SKM-1 (cell line): ENCODE results near the gene KLHL33.
A peak's percentile ranks its signal among the peaks of the same experiment; 100 is the strongest.
"Not testable (repeated sequence)": the region's sequence is repeated elsewhere in the genome, so short reads cannot be mapped to it uniquely, and the experiment has no call there.

ENCODE experiments used
- DNase-seq: peaks from one replicate; lab custom pipeline; 2025; ENCODE audit not compliant: unreplicated experiment; lab: John Stamatoyannopoulos, UW

Gene KLHL33

DNA sequence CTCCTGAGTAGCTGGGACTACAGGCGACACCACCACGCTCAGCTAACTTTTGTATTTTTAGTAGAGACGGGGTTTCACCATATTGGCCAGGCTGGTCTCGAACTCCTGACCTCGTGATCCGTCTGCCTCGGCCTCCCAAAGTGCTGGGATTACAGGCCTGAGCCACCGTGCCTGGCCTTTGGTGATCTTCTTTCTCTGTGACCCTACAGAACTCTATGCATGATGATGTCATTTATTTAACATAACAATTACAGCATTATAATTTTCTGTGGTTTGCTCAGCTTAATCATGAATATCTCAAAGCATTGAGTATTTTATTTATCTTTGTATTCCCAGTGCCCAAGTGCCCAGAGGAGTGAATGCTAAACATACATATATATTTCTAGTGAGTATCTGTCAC, 16.9 kb upstream of the KLHL33 start:
- DNase-seq = not testable (repeated sequence)

DNA sequence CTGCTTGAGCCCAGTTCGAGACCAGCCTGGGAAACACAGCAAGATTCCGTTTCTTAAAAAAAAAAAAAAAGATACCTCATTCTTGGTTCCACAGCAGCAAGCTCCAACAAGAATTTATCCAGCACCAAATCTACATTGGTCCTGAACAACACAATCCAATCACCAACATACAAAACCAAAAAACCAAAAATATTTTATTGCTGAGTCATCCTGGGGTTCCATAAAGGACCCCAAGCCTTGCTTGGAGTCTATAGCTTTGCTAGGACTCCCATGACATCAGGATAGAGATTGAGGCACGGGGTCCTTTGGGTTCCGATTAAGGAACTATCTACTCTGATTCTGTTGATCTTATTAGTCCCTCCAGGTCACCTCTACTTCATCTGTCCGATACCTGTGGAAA, 10.9 kb upstream of the KLHL33 start:
- no peak for DNase-seq

GRCh38 chr14:20443650-20444049, 7.7 kb upstream of the KLHL33 start:
- DNase-seq = not testable (repeated sequence)

DNA sequence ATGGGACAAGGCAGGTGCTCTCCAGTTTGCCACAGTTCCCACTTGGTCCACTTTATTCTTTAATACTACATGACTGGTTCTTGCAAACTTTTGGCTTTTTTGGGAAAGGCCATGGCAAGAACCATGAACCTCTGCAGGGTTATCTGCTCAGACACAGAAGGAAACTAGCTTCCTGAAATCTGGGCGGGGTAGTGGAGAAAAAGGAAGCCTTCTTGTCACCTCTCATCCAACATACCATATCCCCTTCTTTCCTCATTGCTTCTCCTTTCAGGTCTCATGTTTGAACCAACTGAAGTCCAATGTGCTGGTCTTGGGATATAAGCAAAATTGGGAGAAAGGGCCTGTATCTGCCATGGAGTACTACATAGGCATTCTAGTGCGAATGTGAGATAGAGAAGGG, 5.5 kb upstream of the KLHL33 start:
- DNase-seq = no peak

- no peak for DNase-seq
Measured at GRCh38 chr14:20440882-20441281, 4.9 kb upstream of the KLHL33 start.

DNA sequence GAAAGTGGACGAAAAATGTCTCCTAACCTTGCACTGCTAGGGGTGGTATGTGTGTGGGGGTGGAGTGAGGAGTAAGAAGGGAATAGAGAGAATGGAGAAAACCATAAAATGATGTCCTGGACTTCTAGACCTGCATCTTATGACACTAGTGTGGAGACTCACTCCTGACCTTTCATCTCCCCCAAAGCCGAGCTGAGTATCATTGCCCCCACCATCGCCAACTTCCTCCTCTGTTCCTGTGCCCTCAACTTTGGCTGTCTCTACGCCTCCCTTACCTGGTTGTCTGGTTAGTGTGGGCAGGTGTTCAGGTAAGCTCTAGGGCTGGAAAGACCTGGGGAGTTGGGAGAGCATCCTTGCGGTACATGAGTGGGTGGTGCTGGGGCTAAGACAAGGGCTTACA, 4.5 kb upstream of the KLHL33 start:
- DNase-seq = no peak

GRCh38 chr14:20438664-20439063, 2.7 kb upstream of the KLHL33 start:
- DNase-seq = no peak

GRCh38 chr14:20436363-20436755, 393 bp upstream of the KLHL33 start:
- DNase-seq = no peak

DNA sequence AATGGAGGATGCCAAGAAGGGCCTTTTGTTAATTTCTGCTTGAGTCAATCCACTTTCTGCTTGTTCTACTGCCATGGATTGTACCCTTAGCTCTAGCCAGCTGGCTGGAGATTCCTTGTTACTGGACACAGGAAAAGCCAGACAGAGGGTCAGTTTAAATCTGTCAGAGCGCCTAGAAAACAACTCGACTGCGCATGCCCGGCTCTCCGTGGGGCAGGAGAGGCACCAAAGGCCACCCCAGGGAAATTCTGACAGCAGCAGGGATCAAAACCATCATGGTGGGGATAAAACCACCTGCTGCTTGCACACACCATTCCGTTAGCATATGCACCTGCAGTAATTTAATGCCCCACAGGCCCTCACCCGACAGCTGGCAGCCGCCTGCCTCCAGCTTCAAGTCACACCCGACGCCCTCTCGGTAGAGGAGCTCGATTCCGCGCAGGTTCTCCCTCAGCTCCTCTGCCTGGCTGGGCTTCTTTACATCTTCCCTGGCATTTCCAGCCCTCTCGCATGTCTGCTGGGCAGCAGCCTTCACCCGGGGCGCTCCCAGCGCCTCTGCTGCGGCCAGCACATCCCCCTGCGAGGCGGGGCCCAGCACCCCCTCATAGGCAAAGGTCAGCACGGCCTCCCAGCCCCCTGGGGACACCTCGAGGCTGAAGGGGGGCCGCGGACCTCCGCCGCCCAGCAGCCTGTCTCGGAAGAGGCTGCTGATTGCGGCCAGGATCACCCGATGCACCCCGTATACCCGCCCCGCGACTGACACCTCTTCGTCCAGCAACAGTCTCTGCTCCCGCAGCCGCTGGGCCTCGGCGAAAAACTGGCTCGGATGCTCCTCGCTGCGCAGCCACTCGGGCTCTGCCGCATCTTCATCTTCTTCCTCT, 1.0 kb downstream of the KLHL33 start:
- DNase-seq = no peak

- no peak for DNase-seq
Measured at GRCh38 chr14:20429801-20430669, 5.9 kb downstream of the KLHL33 start.

GRCh38 chr14:20428802-20429201, 7.2 kb downstream of the KLHL33 start:
- DNase-seq = no peak

DNA sequence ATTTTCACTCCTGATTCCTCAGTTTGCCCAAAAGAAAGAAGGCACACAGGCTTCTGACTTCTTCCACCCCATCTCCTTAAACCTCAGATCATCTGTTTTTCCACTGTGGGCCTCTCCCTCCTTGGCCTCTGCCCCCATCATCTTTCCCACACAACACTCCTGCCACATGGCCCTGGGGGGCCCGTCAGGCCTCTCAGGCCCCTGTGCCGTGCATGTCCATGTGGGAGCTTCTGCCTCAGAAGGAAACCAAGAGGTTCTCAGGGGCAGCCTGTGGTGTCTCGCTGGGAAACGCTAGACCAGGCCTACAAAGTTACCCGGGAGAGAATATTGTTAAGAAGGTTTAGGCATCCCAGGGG, 8.0 kb downstream of the KLHL33 start:
- no peak for DNase-seq

DNA sequence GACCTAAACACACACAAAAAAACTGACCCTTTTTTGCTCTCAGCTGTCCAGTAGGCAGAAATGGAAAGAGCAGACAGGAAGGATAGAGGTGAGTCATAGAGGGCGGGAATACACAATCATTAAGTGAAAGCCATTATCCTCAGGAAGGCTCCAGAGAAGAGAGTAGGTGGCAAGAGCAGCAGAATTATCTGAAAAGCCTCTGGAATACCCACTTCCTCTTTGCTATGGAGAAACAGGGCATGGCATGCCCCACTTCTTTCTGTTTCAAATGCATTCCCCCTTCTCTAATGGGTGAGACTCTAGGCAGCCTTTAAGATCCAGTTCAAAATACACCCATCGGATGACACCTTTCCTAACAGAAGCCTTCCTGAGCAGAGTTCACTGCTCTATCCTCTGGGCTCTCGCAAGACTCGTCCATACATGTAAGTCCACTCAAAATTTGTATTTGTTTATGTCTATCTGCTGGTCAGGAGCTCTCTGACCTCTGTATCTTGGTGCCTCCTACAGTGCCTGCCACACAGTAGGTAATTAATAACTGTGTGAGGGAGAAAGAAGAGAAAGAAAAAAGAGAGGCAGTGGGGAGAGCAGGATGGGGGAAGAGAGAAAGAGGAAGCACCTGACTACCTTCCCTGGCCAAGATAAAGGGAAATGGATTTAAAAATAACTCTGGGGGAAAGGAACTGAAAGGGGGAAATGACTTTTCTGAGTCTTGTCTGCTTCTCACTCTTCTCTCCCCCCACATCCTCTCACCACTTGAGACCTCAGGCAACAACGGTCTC, 8.5 kb downstream of the KLHL33 start:
- peak; percentile 80 for DNase-seq

GRCh38 chr14:20424851-20425250, 11.1 kb downstream of the KLHL33 start:
- DNase-seq = no peak

- DNase-seq = no peak
Measured at GRCh38 chr14:20422886-20423285, 13.1 kb downstream of the KLHL33 start.

- no peak for DNase-seq
Measured at GRCh38 chr14:20421267-20421666, 14.7 kb downstream of the KLHL33 start.

GRCh38 chr14:20419419-20419818, 16.5 kb downstream of the KLHL33 start:
- DNase-seq = no peak

- no peak for DNase-seq
Measured at GRCh38 chr14:20418501-20418909, 17.5 kb downstream of the KLHL33 start.

GRCh38 chr14:20417250-20418186, 18.4 kb downstream of the KLHL33 start:
- no peak for DNase-seq

GRCh38 chr14:20416223-20416622, 19.7 kb downstream of the KLHL33 start:
- no peak for DNase-seq
